Frontal cortex (tissue), 4 donors: ENCODE results near the gene ERFE. TPM values are rescaled to one million over a fixed set of nuclear protein-coding genes. Genes with fewer than 3 reads are reported as not detected.
A peak's percentile ranks its signal among the peaks of the same experiment; 100 is the strongest.
"Not testable (repeated sequence)": the region's sequence is repeated elsewhere in the genome, so short reads cannot be mapped to it uniquely, and the experiment has no call there.

Source experiments
- DNase-seq, 2 donors: peaks; one replicate each; pipeline ENCODE4 v3.0.0; 2012; ENCODE audit warnings: low spot score in 2 of 2
- FAIRE-seq: peaks from 2 replicates; lab custom pipeline; 2012; peaks lifted over from hg19 to GRCh38; lab: Jason Lieb, UNC
- total RNA-seq: library from RNA; depleted of rRNA; stranded (reverse); fragments of >200 nt; gene quantifications from one replicate; pipeline ENCODE4 v1.2.3, GENCODE V29; 2014
- donor health status: control.
- donor health status: control.
- donor health status: control.

Gene ERFE
- total RNA-seq, 1 donor from 2014 or later = 0.82 TPM

- no peak for FAIRE-seq
Measured at GRCh38 chr2:238165288-238165921, 6.6 kb downstream of the ERFE start.

DNA sequence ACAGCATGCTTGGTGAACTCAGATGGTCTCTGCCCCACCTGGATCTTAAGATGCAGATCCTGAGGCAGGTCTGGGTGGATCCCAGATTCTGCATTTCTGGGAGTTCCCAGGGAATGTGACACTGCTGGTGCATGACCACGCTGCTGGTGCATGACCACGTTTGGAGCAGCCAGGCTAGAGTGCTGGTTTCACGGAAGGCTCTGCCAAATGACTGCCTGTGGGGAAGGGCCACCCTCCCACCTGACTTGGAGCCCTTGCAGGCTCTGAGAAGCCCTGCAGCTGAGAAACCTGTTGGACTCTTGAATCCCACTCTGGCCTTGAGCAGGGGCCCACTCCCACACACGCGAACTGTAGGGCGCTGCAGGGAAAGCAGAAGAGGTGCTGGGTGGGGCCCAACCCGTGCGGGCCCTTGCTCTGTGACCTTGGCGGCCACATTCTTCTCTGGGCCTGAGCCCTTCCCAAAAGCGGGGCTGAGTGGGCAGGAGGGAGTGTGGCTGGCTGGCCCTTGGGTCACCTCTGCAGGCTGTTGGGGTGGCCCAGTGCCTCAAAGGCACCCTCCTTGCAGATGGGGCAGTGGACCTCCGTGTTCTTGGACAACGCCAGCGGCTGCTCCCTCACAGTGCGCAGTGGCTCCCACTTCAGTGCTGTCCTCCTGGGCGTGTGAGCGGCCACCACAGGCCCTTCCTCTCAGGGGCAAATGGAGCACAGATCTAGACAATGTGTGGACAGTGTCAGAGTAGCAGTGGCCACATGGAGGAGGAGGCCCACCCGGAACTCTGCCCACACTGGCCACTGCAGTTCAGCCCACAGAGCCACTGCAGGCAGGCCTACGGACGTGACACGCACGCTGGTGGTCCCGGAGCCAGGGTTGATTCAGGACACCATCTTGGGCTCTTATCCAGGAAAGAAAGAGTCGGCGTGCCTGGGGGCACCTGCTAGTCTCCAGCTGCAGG, 7.9 kb downstream of the ERFE start:
- no peak for DNase-seq
- no peak for FAIRE-seq

More at GRCh38 chr2:238165288-238165921, 6.6 kb downstream of the ERFE start:
- peak in 1 of 2 donors; percentile 11 for DNase-seq

GRCh38 chr2:238167344-238167715, 8.6 kb downstream of the ERFE start:
- no peak for DNase-seq
- no peak for FAIRE-seq

DNA sequence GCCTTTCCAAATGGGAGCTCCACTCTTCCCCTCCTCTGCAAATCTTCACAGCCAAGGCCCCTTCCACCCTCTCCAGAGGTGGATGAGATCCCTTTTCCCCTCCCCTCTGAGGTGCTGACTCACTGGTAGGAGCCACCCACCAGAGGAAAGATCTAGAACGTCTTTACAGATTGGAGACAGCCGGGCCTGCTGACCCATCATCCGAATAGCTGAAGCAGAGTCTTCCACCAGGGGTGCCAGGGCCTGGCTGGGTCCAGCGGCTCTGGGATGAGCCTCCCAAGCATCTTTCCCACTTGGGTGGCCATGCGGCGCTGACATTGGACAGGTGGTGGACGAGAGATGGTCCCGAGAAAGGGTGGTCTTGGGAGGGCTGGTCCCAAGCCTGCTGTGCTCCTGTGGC, 9.0 kb downstream of the ERFE start:
- DNase-seq = no peak
- no peak for FAIRE-seq

DNA sequence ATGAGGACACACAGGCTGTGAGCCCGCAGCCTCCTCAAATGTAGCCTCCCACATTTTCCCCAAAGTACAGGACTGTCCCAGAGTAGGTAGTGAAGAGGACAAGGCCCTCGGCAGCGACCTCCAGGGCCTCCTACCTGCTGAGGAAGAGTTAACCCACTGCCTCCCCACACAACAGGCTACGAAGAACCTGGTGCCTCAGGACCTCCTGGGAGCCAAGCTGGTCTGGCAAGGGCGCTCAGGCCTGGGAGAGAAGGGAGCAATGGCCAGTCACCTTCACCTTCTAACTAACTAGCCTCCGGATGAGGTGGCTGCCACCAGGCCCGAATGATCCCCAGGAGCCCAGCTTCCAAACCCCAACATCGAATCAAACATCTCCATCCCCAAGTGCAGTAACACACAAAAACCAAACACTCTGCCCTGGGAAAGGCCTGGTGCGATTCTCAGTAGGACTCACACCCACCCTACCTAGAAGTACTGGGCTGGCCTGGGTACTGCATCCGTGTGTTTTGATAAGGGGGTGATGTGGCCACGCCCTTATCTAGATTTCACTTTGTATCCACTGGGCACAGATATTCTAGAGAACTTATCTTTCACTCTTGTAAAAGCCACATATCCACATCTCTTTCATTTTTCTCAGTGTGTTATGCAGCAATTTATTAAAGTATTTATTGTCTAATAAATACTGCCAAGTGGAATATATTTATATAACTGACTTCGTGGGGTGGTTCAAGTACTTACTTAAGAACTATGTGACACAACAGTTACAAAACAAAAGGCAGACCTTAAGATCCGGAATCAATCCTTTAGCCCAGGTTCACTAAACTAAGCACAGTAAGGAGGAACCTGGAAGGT, 9.7 kb downstream of the ERFE start:
- no peak for FAIRE-seq
- DNase-seq = no peak

DNA sequence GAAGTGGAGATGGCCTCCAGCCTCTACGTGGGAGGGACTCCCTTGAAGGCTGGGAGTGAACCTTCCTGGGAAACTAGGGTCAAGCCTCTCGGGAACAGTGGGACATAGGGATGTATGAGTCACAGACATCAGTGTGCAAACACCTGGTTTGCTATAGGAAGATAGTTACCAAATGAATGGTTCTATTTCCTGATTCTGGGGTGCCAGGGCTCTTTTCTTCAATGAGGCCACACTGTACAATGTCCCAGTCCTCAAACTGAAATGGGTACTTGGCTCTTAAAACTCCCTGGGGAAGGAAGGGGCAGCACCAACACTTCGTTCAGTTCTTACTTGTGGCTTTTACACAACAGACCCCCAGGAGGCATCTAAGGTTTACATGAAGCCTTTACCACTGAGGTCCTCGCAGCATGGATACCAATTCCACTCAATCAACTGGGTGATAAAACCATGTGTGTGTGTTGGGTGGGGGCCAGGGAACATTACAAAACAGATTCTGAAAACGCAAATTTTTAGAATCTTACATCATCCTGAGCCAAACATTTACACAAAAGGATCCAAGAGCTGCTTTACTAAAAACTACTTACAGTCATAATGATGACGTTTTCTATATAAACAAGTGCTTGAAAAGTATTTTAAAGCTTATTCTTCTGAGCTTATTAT, 10.4 kb downstream of the ERFE start:
- FAIRE-seq (no peak), DNase-seq (peak in 1 of 2 donors; percentile 21)

DNA sequence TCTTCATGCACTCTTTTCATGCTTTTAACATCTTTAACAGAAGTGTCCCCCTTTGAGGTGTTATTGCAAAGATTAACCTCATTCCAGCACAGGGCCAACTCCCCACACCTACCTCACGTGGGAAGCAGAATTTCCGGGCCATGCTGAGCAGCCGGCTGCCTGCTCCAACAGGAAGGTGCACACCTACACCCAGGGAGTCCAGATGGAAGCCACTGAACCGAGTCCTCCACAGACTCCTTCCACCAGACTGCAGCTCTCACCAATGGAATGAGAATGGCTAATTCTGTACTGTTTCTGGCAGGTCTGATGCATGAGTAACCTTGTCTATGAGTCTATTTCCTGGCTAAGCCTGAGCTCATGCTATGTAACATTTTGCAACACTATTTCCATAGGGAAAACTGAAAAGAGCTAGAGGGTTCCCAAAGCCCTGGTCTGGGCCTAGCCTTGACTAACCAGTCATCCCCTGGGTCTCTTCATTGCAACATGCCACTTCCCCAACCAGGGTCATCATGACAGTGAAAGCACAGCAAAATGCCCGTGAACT, 11.0 kb downstream of the ERFE start:
- DNase-seq (peak in 1 of 2 donors; percentile 29), FAIRE-seq (no peak)

- no peak for FAIRE-seq
- no peak for DNase-seq
Measured at GRCh38 chr2:238170386-238171071, 11.8 kb downstream of the ERFE start.

GRCh38 chr2:238171072-238171431, 12.3 kb downstream of the ERFE start:
- not testable (repeated sequence) for FAIRE-seq, DNase-seq

DNA sequence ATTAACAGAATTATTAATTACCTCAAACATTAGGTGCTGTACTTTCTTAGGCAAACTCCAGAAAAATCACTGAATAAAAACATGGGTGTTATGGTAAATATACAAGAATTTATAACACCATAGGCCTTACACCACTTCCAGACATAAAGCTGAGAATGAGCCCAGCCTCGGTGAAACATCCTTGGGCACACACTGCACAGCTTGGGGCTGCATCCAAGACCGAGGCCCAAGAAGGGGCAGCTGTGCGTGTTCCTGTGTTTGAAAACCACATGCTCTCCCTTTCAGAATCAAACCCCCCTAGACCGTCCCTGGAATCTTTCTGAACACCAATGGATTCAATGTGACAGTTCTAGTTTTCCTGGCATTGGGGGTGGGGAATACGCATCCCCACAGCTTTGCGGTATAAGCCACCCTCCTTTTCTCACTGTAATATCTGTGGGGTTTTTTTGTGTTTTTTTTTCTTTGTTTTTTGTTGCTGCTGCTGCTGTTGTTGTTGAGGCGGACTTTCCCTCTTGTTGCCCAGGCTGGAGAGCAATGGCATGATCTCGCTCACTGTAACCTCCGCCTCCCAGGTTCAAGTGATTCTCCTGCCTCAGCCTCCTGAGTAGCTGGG, 12.9 kb downstream of the ERFE start:
- DNase-seq (no peak), FAIRE-seq (no peak)

GRCh38 chr2:238172439-238172838, 13.7 kb downstream of the ERFE start:
- no peak for DNase-seq
- no peak for FAIRE-seq

GRCh38 chr2:238173692-238174091, 14.9 kb downstream of the ERFE start:
- no peak for FAIRE-seq
- no peak for DNase-seq

DNA sequence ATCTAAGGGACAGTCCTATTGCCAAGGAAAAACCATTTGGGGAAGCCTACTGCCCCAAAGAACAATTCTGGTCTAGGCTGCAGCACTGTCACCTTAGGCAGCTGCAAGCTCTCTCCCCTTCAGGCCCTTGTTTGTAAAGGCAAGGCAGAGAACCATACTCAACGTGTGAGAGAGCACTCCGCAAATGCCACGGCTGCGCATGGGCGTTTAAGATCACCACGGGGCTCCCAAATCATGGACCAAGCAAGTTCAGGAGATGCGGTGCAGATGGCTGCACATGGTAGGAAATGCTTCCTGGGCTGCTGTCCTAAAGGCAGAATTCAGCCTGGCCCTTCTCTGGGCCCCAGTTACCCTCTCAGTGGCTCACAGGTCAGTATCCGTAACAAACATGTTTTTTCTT, 15.5 kb downstream of the ERFE start:
- DNase-seq (no peak), FAIRE-seq (no peak)

DNA sequence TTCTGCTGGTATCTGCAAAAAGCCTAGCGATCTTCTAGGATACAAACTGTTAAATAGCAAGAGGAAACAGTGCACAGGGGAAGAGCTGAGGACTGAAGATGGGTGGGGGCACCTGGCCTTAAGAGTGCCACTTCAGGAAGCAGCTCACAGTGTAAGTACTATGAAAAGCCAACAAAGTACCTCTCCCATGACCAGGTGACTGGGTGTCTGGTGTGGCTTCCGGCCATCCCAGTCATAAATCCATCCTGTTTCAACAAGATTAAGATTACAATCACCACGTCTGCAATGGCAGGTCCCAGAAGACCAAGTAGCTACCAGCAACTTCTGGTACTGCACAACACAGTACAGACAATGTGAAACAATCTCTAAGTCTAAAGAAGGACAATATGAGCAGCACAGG, 15.9 kb downstream of the ERFE start:
- no peak for DNase-seq
- FAIRE-seq = no peak

DNA sequence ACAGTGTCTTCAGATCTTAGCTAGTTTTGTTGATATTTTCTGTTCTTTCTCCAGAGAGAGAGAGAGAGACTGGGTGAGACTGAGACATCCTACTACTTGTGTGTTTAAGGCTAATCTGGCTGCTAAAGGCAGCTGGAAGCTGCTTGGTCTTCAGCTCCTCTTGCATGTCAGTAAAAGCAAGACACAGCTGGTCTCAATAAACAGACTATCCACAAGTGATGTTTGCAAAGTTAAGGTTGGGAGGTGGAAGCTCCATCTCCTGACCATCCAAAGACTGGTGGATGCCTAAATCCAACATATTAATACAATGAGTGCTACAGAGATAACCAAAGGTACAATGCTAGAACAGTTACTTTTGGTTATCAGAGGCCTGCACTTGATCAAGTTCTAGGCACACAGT, 17.8 kb downstream of the ERFE start:
- FAIRE-seq (no peak), DNase-seq (no peak)

DNA sequence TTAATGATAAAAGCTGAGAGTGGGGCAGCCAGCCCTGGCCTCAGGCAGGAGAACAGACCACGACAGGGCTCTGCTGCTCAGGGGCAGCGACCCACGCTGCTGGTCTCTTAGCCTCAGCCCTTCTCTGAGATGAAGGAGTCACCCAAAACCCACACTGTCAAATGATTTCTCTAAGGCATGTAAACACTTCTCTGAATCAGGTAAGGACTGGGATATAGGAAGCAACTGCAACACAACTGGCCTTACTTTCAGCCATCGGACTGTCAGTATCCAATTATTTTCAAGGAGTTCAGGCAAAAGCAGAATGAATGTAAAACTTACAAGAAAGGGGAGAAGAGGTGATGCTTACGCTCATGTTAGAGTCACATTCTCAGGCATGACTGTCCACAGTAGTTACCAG, 21.8 kb downstream of the ERFE start:
- DNase-seq (no peak), FAIRE-seq (no peak)

DNA sequence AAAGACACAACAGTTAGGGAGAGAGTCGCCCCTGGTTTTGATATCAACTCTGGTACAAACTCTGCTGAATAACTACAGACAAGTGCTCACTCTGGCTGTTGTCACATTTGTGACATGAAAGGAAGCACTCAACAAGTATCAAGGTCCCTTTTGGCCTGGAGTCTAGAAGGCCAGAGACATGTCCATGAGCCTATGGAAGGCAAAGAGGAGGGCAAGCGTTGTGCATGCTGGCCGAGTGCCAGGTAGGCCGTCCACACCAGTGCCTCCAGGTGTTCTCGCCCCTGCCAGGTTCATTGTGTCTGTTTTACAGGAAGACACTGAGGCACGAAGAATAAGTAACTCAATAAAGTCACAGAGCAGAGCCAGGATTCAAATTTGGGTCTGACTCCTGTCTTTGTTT, 23.6 kb downstream of the ERFE start:
- FAIRE-seq = no peak
- no peak for DNase-seq

DNA sequence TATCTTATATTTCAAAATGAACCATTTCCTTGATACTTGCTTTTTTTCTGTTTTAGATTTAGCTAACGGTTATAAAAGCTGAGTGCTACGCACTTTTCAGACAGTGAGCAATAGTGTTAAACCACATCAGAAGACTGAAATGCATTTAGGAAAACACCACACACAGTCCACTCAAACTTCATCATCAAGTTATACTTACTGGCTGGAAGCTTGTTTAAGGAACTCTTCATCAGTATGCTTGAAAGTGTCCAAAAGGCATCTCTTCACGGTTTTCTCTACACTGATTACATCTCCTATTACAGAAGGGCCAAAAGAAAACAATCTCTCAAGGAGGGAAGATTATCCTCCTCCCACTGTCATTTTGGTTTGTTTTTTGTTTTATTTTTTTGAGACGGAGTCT, 25.1 kb downstream of the ERFE start:
- DNase-seq = no peak
- no peak for FAIRE-seq
